OCI-LY3 (cell line): Measurements from ENCODE around the gene USB1.

ENCODE experiments used
- CTCF ChIP-seq: fragments of 200-600, 300-600 bp; sonication (generic); IDR thresholded peaks from 2 replicates; pipeline ENCODE4 v1.5.1; 2014; ENCODE audit warnings: antibody characterized with exemption, low read length, low read depth
- EZH2phosphoT487 ChIP-seq: fragments of 200-600 bp; shearing (Covaris generic); IDR thresholded peaks from 2 replicates; pipeline ENCODE4 v1.6.1; 2018; ENCODE audit warnings: antibody characterized with exemption, mixed run types, low read depth

- TF ChIP-seq CTCF: no peak
- no peak for TF ChIP-seq EZH2phosphoT487
Observed at GRCh38 chr16:58030136-58030840, 29.1 kb downstream of the USB1 start.
